ENCODE measurements around the gene ZC3HAV1.
"Not testable (repeated sequence)": the region's sequence is repeated elsewhere in the genome, so short reads cannot be mapped to it uniquely, and the experiment has no call there.

Gene ZC3HAV1

GRCh38 chr7:139104091-139104450, 5.4 kb downstream of the ZC3HAV1 start:
- no peak for TF ChIP-seq ZFX (IDR thresholded peaks at IDR 0.05)
- TF ChIP-seq, protein P1, sequence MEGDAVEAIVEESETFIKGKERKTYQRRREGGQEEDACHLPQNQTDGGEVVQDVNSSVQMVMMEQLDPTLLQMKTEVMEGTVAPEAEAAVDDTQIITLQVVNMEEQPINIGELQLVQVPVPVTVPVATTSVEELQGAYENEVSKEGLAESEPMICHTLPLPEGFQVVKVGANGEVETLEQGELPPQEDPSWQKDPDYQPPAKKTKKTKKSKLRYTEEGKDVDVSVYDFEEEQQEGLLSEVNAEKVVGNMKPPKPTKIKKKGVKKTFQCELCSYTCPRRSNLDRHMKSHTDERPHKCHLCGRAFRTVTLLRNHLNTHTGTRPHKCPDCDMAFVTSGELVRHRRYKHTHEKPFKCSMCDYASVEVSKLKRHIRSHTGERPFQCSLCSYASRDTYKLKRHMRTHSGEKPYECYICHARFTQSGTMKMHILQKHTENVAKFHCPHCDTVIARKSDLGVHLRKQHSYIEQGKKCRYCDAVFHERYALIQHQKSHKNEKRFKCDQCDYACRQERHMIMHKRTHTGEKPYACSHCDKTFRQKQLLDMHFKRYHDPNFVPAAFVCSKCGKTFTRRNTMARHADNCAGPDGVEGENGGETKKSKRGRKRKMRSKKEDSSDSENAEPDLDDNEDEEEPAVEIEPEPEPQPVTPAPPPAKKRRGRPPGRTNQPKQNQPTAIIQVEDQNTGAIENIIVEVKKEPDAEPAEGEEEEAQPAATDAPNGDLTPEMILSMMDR (conservative IDR thresholded peaks at IDR 0.05) = no peak
- H3K27ac ChIP-seq = no peak overlapping the region

DNA sequence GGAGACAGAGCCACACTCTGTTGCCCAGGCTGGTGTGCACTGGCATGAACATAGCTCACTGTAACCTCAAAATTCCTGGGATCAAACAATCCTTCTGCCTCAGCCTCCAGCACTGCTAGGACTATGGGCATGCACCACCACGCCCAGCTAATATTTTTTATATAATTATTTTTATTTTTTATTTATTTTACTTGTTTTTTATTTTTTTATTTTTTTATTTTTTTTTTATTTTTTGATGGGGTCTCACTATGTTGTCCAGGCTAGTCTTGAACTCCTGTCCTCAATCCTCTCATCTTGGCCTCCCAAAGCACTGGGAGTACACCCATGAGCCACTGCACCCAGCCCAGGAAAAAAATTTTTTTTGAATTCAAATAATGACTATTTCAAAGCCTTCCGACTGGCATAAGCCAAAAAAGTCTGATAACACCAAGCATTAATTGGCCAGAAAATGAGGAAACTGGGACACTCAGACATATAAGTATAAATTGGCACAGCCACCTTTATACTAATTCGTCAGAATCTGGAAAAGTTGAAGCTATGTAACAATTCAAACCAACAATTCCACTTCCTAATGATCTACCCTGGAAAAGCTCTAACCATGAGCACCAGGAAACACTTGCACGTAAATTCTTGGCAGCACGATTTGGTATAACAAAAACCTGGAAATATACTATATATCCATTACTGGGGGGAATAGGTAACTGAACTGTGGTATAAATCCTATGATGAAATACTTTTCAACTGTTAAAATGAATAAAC, 6.3 kb downstream of the ZC3HAV1 start:
- TF ChIP-seq, protein P1 (conservative IDR thresholded peaks at IDR 0.05) = no peak
- no peak for TF ChIP-seq ZFX (IDR thresholded peaks at IDR 0.05)
- H3K27ac ChIP-seq = no peak overlapping the region

GRCh38 chr7:139101637-139102158, 7.8 kb downstream of the ZC3HAV1 start:
- H3K27ac ChIP-seq = not testable (repeated sequence)

GRCh38 chr7:139099172-139099947, 10.2 kb downstream of the ZC3HAV1 start:
- TF ChIP-seq ZFX (IDR thresholded peaks at IDR 0.05) = no peak
- TF ChIP-seq, protein P1 (conservative IDR thresholded peaks at IDR 0.05) = no peak
- H3K27ac ChIP-seq = no peak overlapping the region

- TF ChIP-seq ZFX (IDR thresholded peaks at IDR 0.05) = no peak
- TF ChIP-seq, protein P1 (conservative IDR thresholded peaks at IDR 0.05) = no peak
- H3K27ac ChIP-seq = peak overlapping the region; percentile 83
Measured at GRCh38 chr7:139095194-139095659, 14.3 kb downstream of the ZC3HAV1 start.

- TF ChIP-seq, protein P1 (conservative IDR thresholded peaks at IDR 0.05) = no peak
- no peak for TF ChIP-seq ZFX (IDR thresholded peaks at IDR 0.05)
- peak overlapping the region; percentile 83 for H3K27ac ChIP-seq
Measured at GRCh38 chr7:139094596-139094995, 14.9 kb downstream of the ZC3HAV1 start.

DNA sequence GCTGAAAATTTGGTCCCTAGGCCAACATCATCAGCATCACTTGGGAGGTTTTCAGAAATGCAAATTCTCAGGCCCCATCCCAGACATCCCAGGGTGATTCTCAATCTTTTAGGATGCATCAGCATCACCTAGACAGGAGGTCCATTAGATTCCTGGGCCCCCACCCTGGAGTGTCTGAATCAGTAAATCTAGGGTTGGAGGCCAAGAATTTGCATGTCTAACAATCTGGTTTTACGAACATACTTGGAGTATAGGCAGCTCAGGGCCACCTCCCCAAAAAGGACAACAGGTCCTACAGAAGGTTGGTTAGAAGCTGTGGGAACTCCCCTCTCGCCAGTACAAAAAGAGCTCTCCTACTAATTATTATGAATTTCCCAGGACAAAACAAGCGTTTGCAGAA, 15.5 kb downstream of the ZC3HAV1 start:
- H3K27ac ChIP-seq = peak overlapping the region; percentile 83; the same call in 1 of the 2 replicates
- TF ChIP-seq, protein P1 (conservative IDR thresholded peaks at IDR 0.05) = no peak
- TF ChIP-seq ZFX (IDR thresholded peaks at IDR 0.05) = no peak

DNA sequence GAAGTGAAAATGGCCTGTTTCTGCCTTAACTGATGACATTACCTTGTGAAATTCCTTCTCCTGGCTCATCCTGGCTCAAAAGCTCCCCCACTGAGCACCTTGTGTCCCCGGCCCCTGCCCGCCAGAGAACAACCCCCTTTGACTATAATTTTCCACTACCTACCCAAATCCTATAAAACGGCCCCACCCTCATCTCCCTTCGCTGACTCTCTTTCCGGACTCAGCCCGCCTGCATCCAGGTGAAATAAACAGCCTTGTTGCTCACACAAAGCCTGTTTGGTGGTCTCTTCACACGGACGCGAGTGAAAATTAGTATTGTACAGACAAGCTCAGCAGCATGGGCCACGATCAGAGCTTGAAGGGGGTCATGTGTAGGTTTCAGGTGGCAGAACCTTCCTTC, 16.0 kb downstream of the ZC3HAV1 start:
- H3K27ac ChIP-seq = not testable (repeated sequence)
